ENCODE results near the gene LNX1. TPM values are rescaled to one million over a fixed set of nuclear protein-coding genes. Genes with fewer than 3 reads are reported as not detected.

The LNX1 gene
- not detected for total RNA-seq

DNA sequence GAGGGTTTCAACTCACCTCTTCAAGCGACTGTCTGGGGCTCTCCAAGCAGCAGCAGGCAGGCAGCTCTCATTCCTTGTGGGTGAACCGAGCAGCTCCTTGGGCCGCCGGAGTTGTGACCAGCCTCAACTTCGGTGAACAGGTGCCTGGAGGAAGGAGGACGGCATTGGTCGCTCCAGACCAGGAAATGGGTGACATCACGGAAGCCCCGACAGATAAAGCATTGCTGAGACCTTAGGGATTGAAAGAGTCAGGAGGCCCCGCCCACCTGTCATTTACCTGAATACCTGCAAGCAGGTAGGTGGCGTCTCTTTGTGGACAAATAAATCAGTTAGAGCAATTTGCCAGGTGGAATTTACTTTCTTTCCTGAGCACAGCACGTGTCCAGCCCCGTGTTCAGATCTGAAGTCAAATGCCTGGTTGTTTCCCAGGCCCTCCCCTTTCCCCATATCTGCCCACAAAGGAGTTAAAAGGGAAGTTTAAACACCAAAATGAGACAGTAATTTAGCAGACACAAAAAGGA, at the start of gene LNX1:
LNX1 (minus strand) TSS at position 115 of the 521 bp plus-strand sequence. CDS start 17,484 bp downstream, outside the sequence.

Other genes with a start within 250 kb of the LNX1 start
- 10 to 100 TPM; 32.3 to 56.6 TPM for gene SCFD2, start 225.4 kb downstream of the LNX1 start, total RNA-seq
- gene FIP1L1, start 213.8 kb downstream of the LNX1 start, total RNA-seq: 10 to 100 TPM; 45.1 to 85.3 TPM

Data from melanocyte of skin (primary cell).